Suprapubic skin (tissue), 4 donors: ENCODE results near the gene SYT17. TPM values are rescaled to one million over a fixed set of nuclear protein-coding genes. Genes with fewer than 3 reads are reported as not detected.

Experiments
- DNase-seq, 2 donors: peaks; one replicate each; pipeline ENCODE4 v3.0.0-alpha.2; 2019; ENCODE audit warnings: low spot score in 2 of 2
- H3K27ac ChIP-seq: fragments of 200-600 bp; sonication (generic); one replicate; pipeline ENCODE4 v1.5.1; 2019
- H3K27me3 ChIP-seq: fragments of 200-600 bp; sonication (generic); one replicate; pipeline ENCODE4 v1.5.1; 2019
- H3K36me3 ChIP-seq: fragments of 200-600 bp; sonication (generic); one replicate; pipeline ENCODE4 v1.5.1; 2019
- H3K4me1 ChIP-seq: fragments of 200-600 bp; sonication (generic); one replicate; pipeline ENCODE4 v1.5.1; 2019
- H3K4me3 ChIP-seq: fragments of 200-600 bp; sonication (generic); one replicate; pipeline ENCODE4 v1.5.1; 2019; ENCODE audit warnings: mild to moderate bottlenecking
- H3K9me3 ChIP-seq: fragments of 200-600 bp; sonication (generic); one replicate; pipeline ENCODE4 v1.5.1; 2019
- CTCF ChIP-seq, 2 donors: fragments of 200-600 bp in 1 of 2; fragments of 450-650 bp in 1 of 2; sonication (generic) in 1 of 2; IDR thresholded peaks; one replicate each; pipeline ENCODE4 v1.5.1; 2016 to 2019; ENCODE audit warnings: antibody characterized with exemption in 2 of 2, mild to moderate bottlenecking in 1 of 2, moderate library complexity in 1 of 2
- EP300 ChIP-seq: sonication (generic); formaldehyde crosslinking; IDR thresholded peaks from one replicate; pipeline ENCODE4 v1.6.1; 2017; ENCODE audit warnings: antibody characterized with exemption
- POLR2A ChIP-seq, 2 donors: fragments of 450-650 bp; IDR thresholded peaks; one replicate each; pipeline ENCODE4 v1.6.1; 2017; ENCODE audit warnings: antibody characterized with exemption in 2 of 2, mild to moderate bottlenecking in 2 of 2, moderate library complexity in 2 of 2
- POLR2AphosphoS5 ChIP-seq, 3 donors: sonication (generic); formaldehyde crosslinking; IDR thresholded peaks; one replicate each; pipeline ENCODE4 v1.6.1; 2017; ENCODE audit warnings: antibody characterized with exemption in 3 of 3
- WGBS: methylation state at CpG from one replicate; pipeline ENCODE4 v1.1.5; 2018; 5-methylcytosine and 5-hydroxymethylcytosine counted together
- total RNA-seq, 4 donors: library from RNA; depleted of rRNA; stranded (reverse); fragments of >200 nt; gene quantifications; one replicate each; pipeline ENCODE4 v1.1.0, GENCODE V29; 2016

Gene SYT17
- total RNA-seq, 4 donors from 2014 or later = 2.5 to 27.6 (median 9.7) TPM

DNA sequence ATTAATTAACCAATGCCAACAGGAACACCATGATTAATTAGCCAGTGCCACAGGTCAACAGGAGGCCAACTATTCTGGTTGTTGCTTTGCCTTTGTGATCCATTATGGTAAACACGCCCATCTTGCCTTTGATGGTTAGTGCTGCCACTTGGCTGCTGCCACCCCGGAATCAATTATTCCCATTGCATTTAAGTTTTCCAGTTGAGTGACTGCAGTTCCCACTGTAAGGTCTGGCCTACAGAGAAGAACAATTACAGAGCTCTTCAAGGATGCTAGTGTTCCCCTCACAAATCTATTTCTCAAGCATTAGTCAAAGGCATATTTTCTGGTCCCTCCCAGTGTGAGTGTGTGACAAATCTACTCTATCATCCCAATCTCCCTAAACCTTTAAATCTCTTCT, 110.4 kb downstream of the SYT17 start:
- Histone ChIP-seq H3K27ac (no peak overlapping the region), H3K27me3 (no peaks in the 10 kb centered on the region), H3K4me1 (peaks cover 2% of the 10 kb centered on the region), H3K36me3 (no peaks in the 10 kb centered on the region), H3K4me3 (no peak overlapping the region), H3K9me3 (no peaks in the 10 kb centered on the region)
- 92% methylated on average over 2 of the region's 2 CpGs for WGBS
- no peak for DNase-seq
- no peak for TF ChIP-seq POLR2AphosphoS5 (IDR thresholded peaks at IDR 0.05)
- TF ChIP-seq CTCF (IDR thresholded peaks at IDR 0.05) = no peak
- TF ChIP-seq EP300 = no peak
- no peak for TF ChIP-seq POLR2A (IDR thresholded peaks at IDR 0.05)

DNA sequence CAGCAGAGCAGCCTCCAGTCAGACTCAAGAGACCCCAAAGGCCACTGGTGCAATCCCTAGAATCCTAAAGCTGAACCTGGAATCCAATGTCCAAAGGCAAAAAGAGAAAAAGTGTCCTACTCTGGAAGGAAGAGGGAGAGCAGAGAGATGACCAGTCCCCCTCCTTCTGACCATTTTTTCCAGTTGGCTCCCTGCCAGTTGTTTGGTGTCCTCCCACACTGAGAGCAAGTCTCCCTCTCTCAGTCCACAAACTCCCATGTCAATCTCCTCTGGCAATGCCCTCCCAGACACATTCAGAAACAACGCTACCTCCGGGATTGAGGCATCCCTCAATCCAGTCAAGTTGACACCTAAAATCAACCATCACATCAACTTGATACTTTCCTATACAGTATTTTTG, 113.2 kb downstream of the SYT17 start:
- DNase-seq = no peak
- no peak overlapping the region for H3K27ac ChIP-seq
- H3K4me1 ChIP-seq = peaks cover 4% of the 10 kb centered on the region
- H3K27me3 ChIP-seq = no peaks in the 10 kb centered on the region
- 89% methylated on average over 2 of the region's 2 CpGs for WGBS
- H3K36me3 ChIP-seq = no peaks in the 10 kb centered on the region
- TF ChIP-seq POLR2AphosphoS5 (IDR thresholded peaks at IDR 0.05) (no peak), POLR2A (IDR thresholded peaks at IDR 0.05) (no peak), CTCF (IDR thresholded peaks at IDR 0.05) (no peak), EP300 (no peak)
- no peak overlapping the region for H3K4me3 ChIP-seq
- no peaks in the 10 kb centered on the region for H3K9me3 ChIP-seq

GRCh38 chr16:19282101-19282500, 114.1 kb downstream of the SYT17 start:
- Histone ChIP-seq H3K4me1 (peaks cover 4% of the 10 kb centered on the region), H3K36me3 (no peaks in the 10 kb centered on the region), H3K9me3 (no peaks in the 10 kb centered on the region), H3K27ac (no peak overlapping the region), H3K27me3 (no peaks in the 10 kb centered on the region), H3K4me3 (no peak overlapping the region)
- TF ChIP-seq POLR2AphosphoS5 (IDR thresholded peaks at IDR 0.05) = no peak
- no peak for TF ChIP-seq EP300
- no peak for TF ChIP-seq CTCF (IDR thresholded peaks at IDR 0.05)
- no peak for TF ChIP-seq POLR2A (IDR thresholded peaks at IDR 0.05)
- WGBS = 79% methylated on average over 3 of the region's 3 CpGs
- DNase-seq = no peak

DNA sequence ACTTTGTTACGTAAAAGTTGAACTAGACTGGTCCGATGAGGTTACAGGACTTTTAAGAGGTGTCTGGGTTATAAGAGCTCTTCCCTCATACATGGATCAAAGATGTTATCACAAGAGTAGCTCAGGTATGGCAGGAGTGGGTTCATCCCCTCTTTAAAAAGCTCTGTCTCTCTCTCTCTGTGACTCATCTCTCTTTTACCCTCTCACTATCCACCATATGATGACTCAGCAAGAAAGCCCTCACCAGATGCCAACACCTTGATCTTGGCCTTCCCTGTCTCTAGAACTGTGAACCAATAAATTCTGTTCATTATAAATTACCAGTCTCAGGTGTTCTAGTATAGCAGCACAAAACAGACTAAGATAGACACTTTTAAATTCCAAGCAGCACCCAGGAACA, 115.6 kb downstream of the SYT17 start:
- no peaks in the 10 kb centered on the region for H3K27me3 ChIP-seq
- no peaks in the 10 kb centered on the region for H3K9me3 ChIP-seq
- TF ChIP-seq POLR2AphosphoS5 (IDR thresholded peaks at IDR 0.05) (no peak), POLR2A (IDR thresholded peaks at IDR 0.05) (no peak), CTCF (IDR thresholded peaks at IDR 0.05) (no peak), EP300 (no peak)
- peaks cover 4% of the 10 kb centered on the region for H3K4me1 ChIP-seq
- 83% methylated on average over 2 of the region's 2 CpGs for WGBS
- no peak overlapping the region for H3K4me3 ChIP-seq
- no peaks in the 10 kb centered on the region for H3K36me3 ChIP-seq
- peak overlapping the region; percentile 40 for H3K27ac ChIP-seq
- DNase-seq = no peak

DNA sequence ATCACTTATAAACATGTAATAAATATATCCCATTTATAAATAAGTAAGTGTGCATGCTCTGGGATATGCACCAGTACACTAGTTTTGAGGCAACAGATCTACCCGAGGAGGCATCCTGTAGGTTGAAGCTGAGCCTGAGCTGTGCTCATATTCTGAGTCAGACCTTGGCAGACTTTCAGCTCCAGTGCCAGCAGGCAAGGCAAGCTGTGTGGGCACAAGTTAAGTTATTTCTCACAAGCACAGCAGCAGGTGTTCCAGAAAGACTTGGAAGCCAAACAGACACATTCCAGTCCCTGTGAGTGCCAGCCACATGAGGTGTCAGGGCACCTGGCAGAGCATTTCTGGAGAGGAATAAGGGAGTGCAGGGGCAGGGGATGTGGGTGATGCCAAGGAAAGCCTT, 116.2 kb downstream of the SYT17 start:
- H3K36me3 ChIP-seq = no peaks in the 10 kb centered on the region
- 35% methylated on average over 1 of the region's 1 CpG for WGBS
- H3K27me3 ChIP-seq = no peaks in the 10 kb centered on the region
- peaks cover 4% of the 10 kb centered on the region for H3K4me1 ChIP-seq
- no peak for DNase-seq
- peak overlapping the region; percentile 40 for H3K27ac ChIP-seq
- no peaks in the 10 kb centered on the region for H3K9me3 ChIP-seq
- no peak overlapping the region for H3K4me3 ChIP-seq
- TF ChIP-seq EP300 (no peak), CTCF (IDR thresholded peaks at IDR 0.05) (no peak), POLR2A (IDR thresholded peaks at IDR 0.05) (no peak), POLR2AphosphoS5 (IDR thresholded peaks at IDR 0.05) (no peak)
